ENCODE measurements around the gene DLG2. TPM values are rescaled to one million over a fixed set of nuclear protein-coding genes. Genes with fewer than 3 reads are reported as not detected.

DLG2 gene
- total and polyA plus RNA-seq, 9 of the 15 experiments (the other 6 are each of a cell fraction or from before 2014, with no cell fraction given): 0.52 to 1.6 (median 0.95) TPM

- TF ChIP-seq ZMIZ1 (IDR thresholded peaks at IDR 0.05; ENCODE audit: low read depth in 2 of 2, low read length in 2 of 2) (no peak), UBTF (IDR thresholded peaks at IDR 0.05; ENCODE audit: borderline replicate concordance in 1 of 2, low read depth in 2 of 2, low read length in 2 of 2) (no peak), FIP1L1 (IDR thresholded peaks at IDR 0.05; ENCODE audit: low read depth, low read length, poor library complexity, severe bottlenecking) (no peak)
- TF ChIP-seq, protein P1, sequence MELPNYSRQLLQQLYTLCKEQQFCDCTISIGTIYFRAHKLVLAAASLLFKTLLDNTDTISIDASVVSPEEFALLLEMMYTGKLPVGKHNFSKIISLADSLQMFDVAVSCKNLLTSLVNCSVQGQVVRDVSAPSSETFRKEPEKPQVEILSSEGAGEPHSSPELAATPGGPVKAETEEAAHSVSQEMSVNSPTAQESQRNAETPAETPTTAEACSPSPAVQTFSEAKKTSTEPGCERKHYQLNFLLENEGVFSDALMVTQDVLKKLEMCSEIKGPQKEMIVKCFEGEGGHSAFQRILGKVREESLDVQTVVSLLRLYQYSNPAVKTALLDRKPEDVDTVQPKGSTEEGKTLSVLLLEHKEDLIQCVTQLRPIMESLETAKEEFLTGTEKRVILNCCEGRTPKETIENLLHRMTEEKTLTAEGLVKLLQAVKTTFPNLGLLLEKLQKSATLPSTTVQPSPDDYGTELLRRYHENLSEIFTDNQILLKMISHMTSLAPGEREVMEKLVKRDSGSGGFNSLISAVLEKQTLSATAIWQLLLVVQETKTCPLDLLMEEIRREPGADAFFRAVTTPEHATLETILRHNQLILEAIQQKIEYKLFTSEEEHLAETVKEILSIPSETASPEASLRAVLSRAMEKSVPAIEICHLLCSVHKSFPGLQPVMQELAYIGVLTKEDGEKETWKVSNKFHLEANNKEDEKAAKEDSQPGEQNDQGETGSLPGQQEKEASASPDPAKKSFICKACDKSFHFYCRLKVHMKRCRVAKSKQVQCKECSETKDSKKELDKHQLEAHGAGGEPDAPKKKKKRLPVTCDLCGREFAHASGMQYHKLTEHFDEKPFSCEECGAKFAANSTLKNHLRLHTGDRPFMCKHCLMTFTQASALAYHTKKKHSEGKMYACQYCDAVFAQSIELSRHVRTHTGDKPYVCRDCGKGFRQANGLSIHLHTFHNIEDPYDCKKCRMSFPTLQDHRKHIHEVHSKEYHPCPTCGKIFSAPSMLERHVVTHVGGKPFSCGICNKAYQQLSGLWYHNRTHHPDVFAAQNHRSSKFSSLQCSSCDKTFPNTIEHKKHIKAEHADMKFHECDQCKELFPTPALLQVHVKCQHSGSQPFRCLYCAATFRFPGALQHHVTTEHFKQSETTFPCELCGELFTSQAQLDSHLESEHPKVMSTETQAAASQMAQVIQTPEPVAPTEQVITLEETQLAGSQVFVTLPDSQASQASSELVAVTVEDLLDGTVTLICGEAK (IDR thresholded peaks at IDR 0.05): no peak
- TF ChIP-seq, protein P1 (CRISPR knock-in tag; IDR thresholded peaks at IDR 0.05): no peak
Measured at GRCh38 chr11:84804041-84804440, 823.1 kb downstream of the DLG2 start (continued).

All from K562 (cell line).